GM12801 (cell line): ENCODE measurements around the gene PER2.

Experiments used
- TF ChIP-seq, protein P1 (sequence below): IDR thresholded peaks from one replicate; pipeline ENCODE4 v1.5.1; 2011; ENCODE audit warnings: control low read depth; ENCODE audit not compliant: insufficient read length; ENCODE audit errors: extremely low read depth

The PER2 gene

DNA sequence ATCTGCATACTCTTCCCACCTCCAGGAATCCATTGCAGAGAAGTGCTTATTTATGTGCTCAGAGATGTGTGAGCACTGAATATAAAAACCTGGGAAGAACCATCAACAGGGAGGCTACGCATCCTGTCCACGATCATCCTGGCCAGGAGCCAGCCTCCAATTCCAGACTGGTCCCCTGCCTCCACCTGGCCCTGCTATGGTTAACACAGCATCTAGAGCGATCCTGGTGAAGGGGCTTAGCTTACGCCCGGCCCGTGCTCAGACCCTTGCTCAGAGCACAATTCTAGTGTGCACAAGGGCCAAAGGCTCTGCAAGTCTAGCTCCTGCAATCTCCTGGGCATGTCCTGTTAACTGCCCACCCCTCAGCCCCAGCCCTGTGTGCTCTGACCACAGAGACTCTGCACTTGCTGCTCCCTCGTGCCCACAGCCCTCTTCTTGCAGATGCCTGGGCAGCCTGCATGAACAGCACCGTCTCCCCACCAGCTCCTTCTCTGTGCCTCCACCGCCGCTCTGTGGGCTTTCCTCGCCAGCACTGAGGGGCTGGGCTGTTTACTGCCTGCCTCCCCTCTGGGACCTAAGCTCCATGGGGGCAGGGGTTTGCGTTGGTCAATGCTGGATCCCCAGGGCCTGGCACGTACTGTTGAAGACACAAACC lies 6.5 kb downstream of the PER2 start:
- TF ChIP-seq, protein P1, sequence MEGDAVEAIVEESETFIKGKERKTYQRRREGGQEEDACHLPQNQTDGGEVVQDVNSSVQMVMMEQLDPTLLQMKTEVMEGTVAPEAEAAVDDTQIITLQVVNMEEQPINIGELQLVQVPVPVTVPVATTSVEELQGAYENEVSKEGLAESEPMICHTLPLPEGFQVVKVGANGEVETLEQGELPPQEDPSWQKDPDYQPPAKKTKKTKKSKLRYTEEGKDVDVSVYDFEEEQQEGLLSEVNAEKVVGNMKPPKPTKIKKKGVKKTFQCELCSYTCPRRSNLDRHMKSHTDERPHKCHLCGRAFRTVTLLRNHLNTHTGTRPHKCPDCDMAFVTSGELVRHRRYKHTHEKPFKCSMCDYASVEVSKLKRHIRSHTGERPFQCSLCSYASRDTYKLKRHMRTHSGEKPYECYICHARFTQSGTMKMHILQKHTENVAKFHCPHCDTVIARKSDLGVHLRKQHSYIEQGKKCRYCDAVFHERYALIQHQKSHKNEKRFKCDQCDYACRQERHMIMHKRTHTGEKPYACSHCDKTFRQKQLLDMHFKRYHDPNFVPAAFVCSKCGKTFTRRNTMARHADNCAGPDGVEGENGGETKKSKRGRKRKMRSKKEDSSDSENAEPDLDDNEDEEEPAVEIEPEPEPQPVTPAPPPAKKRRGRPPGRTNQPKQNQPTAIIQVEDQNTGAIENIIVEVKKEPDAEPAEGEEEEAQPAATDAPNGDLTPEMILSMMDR: no peak

DNA sequence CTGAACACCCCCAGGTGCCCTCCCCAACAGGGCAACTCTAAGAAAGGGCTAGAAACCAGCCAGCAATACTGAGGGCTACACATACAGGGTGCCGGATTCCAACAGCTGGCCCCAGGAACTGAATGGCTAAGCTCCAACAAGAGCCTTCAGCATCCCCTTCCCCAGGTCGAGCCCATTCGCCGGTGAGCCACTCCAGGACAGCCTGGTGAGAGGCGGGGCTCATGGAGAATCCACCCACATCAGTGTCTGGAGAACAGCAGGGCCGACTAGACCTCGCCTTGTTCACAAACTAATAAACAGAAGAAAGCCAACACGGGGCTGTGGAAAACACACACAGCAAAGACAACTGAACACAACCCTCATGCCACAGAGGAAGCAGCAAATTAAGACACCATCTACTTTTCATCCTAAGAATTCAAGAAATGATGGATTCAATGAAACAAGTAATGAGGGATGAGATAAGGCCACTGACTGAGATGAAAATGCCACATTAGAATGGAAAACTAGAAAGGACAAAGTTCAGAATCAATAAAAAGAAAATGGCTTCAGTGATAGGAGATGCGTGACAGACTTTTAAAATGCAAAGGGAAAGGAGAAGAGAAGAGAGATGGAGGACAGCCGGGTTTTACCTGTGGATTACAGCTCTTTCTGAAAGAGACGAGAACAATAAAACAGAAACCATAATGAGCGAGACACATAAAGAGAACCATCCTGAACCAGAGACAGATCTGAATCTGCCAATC lies 8.2 kb downstream of the PER2 start:
- TF ChIP-seq, protein P1: no peak

DNA sequence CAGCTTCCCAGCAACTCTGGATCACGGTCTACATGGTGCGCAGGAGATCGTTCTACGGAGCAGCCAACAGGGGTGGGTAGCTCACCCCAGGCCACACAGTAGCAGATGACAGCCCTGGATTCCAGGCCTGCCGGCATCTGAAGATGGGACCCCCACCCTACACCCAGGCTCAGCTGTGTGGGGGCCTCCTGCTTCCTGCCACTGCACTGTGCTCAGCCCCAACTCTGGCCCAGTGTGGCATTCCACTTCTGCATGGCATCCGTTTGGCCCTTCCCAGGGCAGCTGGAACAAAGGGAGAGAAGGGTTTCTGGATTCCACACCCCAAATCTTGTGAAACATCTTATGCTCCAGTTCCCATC lies 9.1 kb downstream of the PER2 start:
- TF ChIP-seq, protein P1: no peak

DNA sequence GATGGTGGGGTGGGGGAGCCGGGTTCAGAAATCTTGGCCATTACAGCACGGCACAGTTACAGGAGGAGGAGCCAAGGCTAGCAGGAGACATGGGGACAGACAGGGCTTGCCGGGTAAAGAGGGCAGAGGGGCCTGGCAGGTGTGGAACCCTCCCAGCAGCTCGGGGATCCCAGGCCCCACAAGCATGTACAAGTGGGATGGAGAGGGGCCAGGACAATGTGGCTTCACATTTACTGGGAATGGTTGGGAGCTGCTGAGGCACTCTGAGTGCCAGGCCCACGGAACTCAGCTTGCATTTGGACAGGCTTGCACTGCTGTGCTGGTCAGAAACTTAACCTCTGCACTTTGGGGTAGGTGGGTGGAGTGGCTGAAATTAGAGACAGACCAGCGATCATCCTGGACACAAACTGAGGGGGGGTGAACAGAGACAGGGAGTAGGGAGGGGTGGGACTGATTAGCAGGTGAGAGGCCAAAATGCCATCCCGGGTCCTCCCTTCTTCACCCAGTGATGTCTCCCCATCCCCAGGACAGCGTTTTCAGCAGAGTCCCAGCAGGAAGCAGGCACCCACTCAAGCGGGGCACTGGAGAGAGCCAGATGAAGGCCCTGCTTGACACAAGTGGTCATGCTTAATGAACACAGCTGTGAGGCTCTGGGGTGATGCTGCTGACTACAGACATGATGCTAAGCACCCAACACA lies 9.6 kb downstream of the PER2 start:
- TF ChIP-seq, protein P1: no peak

DNA sequence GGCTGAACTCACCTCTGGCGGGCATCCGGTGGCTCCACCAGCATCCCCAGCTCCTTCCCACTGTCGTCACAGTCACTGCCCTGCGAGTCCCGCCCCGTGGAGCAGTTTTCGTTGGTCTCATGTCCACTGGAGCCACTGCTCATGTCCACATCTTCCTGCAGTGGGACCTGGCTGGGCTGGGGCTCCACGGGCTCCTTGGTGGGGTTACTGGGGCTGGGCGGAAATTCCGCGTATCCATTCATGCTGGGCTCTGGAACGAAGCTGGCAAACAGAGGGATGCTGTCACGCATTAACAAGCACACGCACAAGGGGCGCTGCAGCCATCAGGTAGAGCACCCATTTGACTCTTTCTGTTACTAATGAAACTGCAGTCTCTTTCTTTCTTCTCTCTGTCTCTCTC lies 10.7 kb downstream of the PER2 start:
- TF ChIP-seq, protein P1: no peak

DNA sequence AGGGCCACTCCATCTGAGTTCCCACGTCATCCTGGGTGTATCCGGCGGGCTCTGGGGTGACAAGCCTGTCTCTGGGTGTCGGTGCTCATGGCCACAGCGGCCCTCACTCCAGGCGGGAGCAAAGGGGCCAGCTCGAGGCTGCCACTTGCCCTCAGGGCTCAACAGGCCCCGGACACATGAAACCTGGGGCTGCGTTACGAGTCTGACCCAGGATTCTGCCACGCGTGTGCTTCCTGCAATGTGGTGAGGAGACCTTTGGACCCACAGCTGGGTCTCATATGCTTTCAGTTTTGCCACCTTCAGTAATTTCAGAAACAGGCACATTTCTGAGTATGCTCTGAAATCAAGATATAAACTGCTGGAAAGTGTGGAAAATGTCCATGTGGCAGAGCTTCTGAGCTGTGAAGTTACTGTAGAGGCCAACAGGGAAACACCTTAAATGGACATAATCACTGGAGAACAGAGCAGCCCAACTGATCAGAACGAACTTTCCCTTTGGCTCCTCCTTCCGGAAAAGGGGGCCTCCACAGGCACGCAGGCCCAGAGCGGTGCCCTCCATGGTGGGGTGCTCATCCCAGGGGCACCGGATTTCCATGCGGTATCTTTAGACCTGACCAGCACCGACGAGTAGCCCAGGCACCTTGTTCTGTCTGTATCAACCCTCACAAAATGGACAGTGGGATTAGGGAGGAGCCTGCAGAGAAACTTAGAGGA lies 14.1 kb downstream of the PER2 start:
- TF ChIP-seq, protein P1: no peak

DNA sequence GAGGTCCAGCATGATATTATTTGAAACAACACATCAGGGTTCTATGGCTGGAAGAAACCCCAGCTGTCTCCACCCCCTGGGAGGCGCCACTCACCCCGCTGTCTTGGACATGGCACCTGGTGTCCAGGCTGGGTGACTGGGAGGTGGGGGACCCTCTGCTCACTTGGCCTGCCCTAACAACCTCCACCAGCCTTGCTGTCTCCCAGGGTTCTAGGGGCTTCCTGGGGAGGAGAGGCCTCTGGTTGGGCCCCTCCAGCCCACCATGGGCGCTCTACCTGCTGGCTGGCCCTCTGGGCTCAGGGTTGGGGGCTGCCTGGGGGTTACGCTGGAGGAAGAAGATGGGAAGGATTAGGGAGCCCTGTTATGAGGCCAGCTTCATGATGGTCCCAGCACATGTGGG lies 16.3 kb downstream of the PER2 start:
- TF ChIP-seq, protein P1: no peak
